ENCODE data around the gene KRT82.

The KRT82 gene

GRCh38 chr12:52351196-52352059 is 54.7 kb downstream of the KRT82 start:
- no peak for TF ChIP-seq CTCF (IDR thresholded peaks at IDR 0.05; ENCODE audit: low read depth, low read length, missing control alignments)
- no peak overlapping the region for H3K4me3 ChIP-seq (ENCODE audit: low read depth, low read length)
- no peak for DNase-seq (ENCODE audit: low read depth)

DNA sequence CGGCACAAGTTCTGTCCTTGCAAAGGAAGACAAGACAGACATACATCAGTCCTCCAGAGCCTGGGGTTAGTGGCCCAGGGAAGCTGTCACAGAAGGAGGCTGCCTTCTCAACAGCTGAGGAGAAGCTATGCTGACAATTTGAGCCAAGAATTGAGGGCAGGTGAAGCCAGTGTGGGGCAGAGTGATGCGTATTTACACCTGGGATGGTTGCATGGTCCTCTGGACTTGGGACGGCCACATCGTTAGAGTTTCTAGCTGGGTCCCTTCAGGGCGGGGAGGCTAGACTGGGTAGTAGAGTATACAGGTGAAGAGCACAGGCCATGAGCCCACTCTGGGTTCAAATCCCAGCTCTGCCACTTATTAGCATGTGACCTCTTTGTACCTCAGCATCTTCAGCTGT is 55.3 kb downstream of the KRT82 start:
- H3K4me3 ChIP-seq (ENCODE audit: low read depth, low read length): no peak overlapping the region
- TF ChIP-seq CTCF (IDR thresholded peaks at IDR 0.05; ENCODE audit: low read depth, low read length, missing control alignments): no peak
- DNase-seq (ENCODE audit: low read depth): no peak

- DNase-seq (ENCODE audit: low read depth): no peak
- no peak for TF ChIP-seq CTCF (IDR thresholded peaks at IDR 0.05; ENCODE audit: low read depth, low read length, missing control alignments)
- no peak overlapping the region for H3K4me3 ChIP-seq (ENCODE audit: low read depth, low read length)
Observed at GRCh38 chr12:52350021-52350620, 56.0 kb downstream of the KRT82 start.

DNA sequence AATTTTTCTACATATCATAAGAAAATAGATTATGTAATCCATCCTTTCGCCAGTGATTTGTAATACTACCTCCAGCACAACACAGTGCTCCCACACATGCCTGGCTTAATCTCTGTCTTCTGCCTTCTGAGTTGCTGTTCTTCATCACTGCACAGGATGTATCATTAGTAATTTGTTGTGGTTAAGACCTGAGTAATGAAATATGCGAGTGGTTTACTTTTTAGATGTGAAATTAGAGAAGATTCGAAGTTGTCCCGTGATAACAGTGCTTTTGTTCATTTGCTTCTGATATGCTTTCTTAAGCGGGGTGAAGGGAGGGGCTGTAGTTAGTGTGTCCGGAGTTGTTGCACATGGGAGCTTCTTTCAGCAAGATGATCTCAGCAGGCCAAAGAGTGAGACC is 56.9 kb downstream of the KRT82 start:
- DNase-seq (ENCODE audit: low read depth): no peak
- TF ChIP-seq CTCF (IDR thresholded peaks at IDR 0.05; ENCODE audit: low read depth, low read length, missing control alignments): no peak
- H3K4me3 ChIP-seq (ENCODE audit: low read depth, low read length): no peak overlapping the region

DNA sequence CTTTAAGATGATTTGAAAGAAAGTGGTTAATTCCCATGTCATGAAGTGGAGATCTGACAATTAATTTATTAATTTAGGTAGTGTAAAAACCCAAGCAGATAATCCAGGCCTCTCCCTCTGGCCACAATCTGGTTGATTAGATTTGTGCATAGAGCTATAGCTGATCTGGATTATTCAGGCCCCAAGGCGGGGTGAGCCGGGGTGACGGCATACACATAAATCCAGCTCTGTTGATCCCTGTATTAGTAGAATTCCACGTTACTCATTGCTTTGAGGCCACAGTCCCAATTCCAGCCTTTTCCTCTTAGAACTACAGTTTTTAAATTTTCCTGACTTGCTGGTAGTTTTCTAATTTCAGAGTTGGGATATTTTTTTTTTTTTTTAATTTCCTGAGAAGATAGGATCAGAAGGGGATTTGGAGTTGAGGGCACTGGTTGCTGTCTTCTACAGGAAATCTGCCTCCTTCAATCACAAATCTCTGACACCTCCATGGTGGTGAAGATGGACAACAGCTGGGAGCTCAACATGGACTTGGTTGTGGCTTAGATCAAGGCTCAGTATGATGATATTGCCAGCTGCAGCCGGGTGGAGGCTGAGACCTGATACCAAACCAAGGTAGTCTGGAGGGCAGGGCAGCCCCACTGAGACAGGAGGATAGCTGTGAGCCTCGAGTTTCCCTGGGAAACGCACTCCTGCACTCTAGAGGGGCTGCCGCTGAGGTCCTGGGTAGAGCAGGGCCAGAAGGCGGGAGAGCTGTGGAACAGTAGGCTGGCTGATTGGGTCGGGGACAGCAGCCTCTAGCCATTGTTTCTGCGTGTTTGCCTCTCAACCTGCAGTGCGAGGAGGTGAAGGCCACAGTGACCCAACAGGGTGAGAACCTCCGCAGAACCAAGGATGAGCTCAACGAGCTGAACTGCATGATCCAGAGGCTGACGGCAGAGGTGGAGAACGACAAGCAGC is 58.3 kb downstream of the KRT82 start:
- H3K4me3 ChIP-seq (ENCODE audit: low read depth, low read length): no peak overlapping the region
- no peak for TF ChIP-seq CTCF (IDR thresholded peaks at IDR 0.05; ENCODE audit: low read depth, low read length, missing control alignments)
- DNase-seq (ENCODE audit: low read depth): no peak

DNA sequence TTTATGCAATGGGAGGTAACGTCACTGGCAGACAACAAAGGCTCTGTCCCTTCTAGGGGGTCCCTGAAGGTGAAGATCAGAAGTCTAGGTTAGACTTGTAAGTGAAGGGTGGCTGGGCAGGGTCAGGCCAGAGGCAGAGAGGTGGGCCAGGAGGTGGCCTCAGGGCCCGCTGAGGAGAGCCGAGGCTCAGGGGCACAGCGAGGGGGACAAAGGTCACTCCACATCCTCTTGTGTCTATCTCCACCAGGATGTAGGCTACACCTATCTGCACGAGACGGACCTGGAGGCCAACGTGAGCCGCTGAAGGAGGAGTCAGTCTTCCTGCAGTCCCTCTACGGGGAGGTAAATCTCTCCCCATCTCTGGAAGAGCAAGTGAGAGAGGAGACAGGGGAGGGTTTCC is 59.1 kb downstream of the KRT82 start:
- TF ChIP-seq CTCF (IDR thresholded peaks at IDR 0.05; ENCODE audit: low read depth, low read length, missing control alignments): no peak
- DNase-seq (ENCODE audit: low read depth): no peak
- no peak overlapping the region for H3K4me3 ChIP-seq (ENCODE audit: low read depth, low read length)

Measured in GM12864 (cell line).